Breast epithelium (tissue), 3 donors: ENCODE data around the gene CDH20.

ENCODE experiments used
- POLR2A ChIP-seq: fragments of 450-650 bp; IDR thresholded peaks from one replicate; pipeline ENCODE4 v1.6.1; 2016; ENCODE audit warnings: antibody characterized with exemption, mild to moderate bottlenecking, moderate library complexity
- TF ChIP-seq, protein P1 (sequence below), 3 donors: fragments of 450-650 bp; IDR thresholded peaks; one replicate each; pipeline ENCODE4 v1.5.1; 2016 to 2017; ENCODE audit warnings: antibody characterized with exemption in 3 of 3, mild to moderate bottlenecking in 3 of 3, moderate library complexity in 3 of 3

DNA sequence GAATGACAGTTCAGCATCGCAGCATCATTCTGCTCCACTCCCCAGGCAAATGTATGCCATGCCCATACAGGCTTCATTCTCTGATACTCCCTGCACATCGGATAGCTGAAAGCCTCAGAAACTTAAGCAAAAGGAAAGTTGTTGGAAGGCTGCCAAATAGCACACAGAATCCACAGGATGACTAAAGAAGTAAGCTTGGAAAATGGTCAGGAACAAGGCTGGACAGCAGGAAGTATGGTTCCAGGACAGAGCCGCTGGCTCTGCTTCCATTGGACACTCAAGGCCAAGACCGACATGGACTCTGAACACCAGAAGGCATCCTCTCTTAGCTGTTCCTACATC is 256.5 kb downstream of the CDH20 start:
- TF ChIP-seq, protein P1, sequence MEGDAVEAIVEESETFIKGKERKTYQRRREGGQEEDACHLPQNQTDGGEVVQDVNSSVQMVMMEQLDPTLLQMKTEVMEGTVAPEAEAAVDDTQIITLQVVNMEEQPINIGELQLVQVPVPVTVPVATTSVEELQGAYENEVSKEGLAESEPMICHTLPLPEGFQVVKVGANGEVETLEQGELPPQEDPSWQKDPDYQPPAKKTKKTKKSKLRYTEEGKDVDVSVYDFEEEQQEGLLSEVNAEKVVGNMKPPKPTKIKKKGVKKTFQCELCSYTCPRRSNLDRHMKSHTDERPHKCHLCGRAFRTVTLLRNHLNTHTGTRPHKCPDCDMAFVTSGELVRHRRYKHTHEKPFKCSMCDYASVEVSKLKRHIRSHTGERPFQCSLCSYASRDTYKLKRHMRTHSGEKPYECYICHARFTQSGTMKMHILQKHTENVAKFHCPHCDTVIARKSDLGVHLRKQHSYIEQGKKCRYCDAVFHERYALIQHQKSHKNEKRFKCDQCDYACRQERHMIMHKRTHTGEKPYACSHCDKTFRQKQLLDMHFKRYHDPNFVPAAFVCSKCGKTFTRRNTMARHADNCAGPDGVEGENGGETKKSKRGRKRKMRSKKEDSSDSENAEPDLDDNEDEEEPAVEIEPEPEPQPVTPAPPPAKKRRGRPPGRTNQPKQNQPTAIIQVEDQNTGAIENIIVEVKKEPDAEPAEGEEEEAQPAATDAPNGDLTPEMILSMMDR (IDR thresholded peaks at IDR 0.05), result no peak
- no peak for TF ChIP-seq POLR2A
